A673 (cell line): ENCODE data around the gene AGR3. TPM values are rescaled to one million over a fixed set of nuclear protein-coding genes. Genes with fewer than 3 reads are reported as not detected.
A peak's percentile ranks its signal among the peaks of the same experiment; 100 is the strongest.

Source experiments
- BruUV-seq: library from RNA; stranded (reverse); fragments of 400-500 nt; replicated peaks from 2 replicates; lab custom pipeline; 2021; lab: Mats Ljungman, UMichigan
- CTCF ChIA-PET: fragments of 300-600 bp; sonication (Branson Sonifier 250); formaldehyde crosslinking; loops from one replicate; lab custom pipeline; 2022; ENCODE audit warnings: antibody characterized with exemption; lab: Charles Lee
- POLR2A ChIA-PET: fragments of 300-600 bp; sonication (Branson Sonifier 250); formaldehyde crosslinking; loops from one replicate; lab custom pipeline; 2022; ENCODE audit warnings: antibody characterized with exemption; ENCODE audit not compliant: low non-redundant PET; lab: Charles Lee
- DNase-seq: peaks from one replicate; pipeline ENCODE4 v3.0.0-alpha.2; 2015; ENCODE audit warnings: low spot score
- H3K27ac ChIP-seq: fragments of 200-600 bp; sonication (generic); 2 replicates; pipeline ENCODE4 v1.5.1; 2016; ENCODE audit warnings: mixed run types, low read depth, mild to moderate bottlenecking, mixed read lengths, antibody characterized with exemption, low read length; ENCODE audit not compliant: poor library complexity, severe bottlenecking
- H3K27me3 ChIP-seq: fragments of 200-600 bp; sonication (generic); replicated peaks from 2 replicates; pipeline ENCODE4 v1.6.1; 2017; ENCODE audit warnings: mixed run types, low read depth, mild to moderate bottlenecking, mixed read lengths, antibody characterized with exemption, low read length; ENCODE audit not compliant: insufficient read depth, poor library complexity
- H3K36me3 ChIP-seq: fragments of 200-600 bp; sonication (generic); 2 replicates; pipeline ENCODE4 v1.6.1; 2016; ENCODE audit warnings: mixed run types, mild to moderate bottlenecking, mixed read lengths, antibody characterized with exemption, low read length; ENCODE audit not compliant: insufficient read depth, poor library complexity, severe bottlenecking
- H3K4me1 ChIP-seq: fragments of 200-600 bp; sonication (generic); 2 replicates; pipeline ENCODE4 v1.6.1; 2017; ENCODE audit warnings: mixed run types, mild to moderate bottlenecking, mixed read lengths, antibody characterized with exemption, low read length; ENCODE audit not compliant: insufficient read depth, poor library complexity, severe bottlenecking
- H3K4me3 ChIP-seq: fragments of 200-600 bp; sonication (generic); 2 replicates; pipeline ENCODE4 v1.5.1; 2016; ENCODE audit warnings: low read depth, mixed run types, mild to moderate bottlenecking, mixed read lengths, low read length; ENCODE audit not compliant: poor library complexity, severe bottlenecking
- H3K9me3 ChIP-seq: fragments of 200-600 bp; sonication (generic); 2 replicates; pipeline ENCODE4 v1.6.1; 2016; ENCODE audit warnings: mixed run types, low read depth, mild to moderate bottlenecking, mixed read lengths, antibody characterized with exemption, low read length; ENCODE audit not compliant: poor library complexity, severe bottlenecking
- EZH2 ChIP-seq: fragments of 200-600 bp; sonication (generic); IDR thresholded peaks from 2 replicates; pipeline ENCODE4 v1.6.1; 2017; ENCODE audit warnings: borderline replicate concordance, low read depth, mild to moderate bottlenecking, mixed read lengths, antibody characterized with exemption, low read length; ENCODE audit not compliant: poor library complexity, severe bottlenecking
- intact Hi-C: fragments of 100-400 bp; cut with micrococcal nuclease; formaldehyde crosslinking; loops from one replicate; pipeline ENCODE4 v1.10.0; 2022; ENCODE audit not compliant: unreplicated experiment
- total RNA-seq: library from RNA; stranded (reverse); gene quantifications from 2 replicates; pipeline ENCODE4 v1.2.3, GENCODE V29; 2021
- TF ChIP-seq, protein P1 (sequence below): fragments of 300-800, 200-600 bp; sonication (generic); conservative IDR thresholded peaks from 2 replicates; pipeline ENCODE4 v1.5.1; 2017; ENCODE audit warnings: low read depth, mild to moderate bottlenecking, antibody characterized with exemption, low read length, moderate library complexity, mixed read lengths

Gene AGR3
- total RNA-seq, 1 experiment from 2014 or later: not detected

GRCh38 chr7:16810112-16810511, 71.7 kb downstream of the AGR3 start:
- H3K4me3 ChIP-seq: no peak overlapping the region
- ChIA-PET CTCF (no interaction called here), POLR2A (no interaction called here)
- BruUV-seq: no TSS peak
- H3K9me3 ChIP-seq: no peaks in the 10 kb centered on the region
- H3K36me3 ChIP-seq: no peaks in the 10 kb centered on the region
- intact Hi-C loops: no loop called here
- DNase-seq: peak; percentile 12
- no peaks in the 10 kb centered on the region for H3K27me3 ChIP-seq
- TF ChIP-seq, protein P1, sequence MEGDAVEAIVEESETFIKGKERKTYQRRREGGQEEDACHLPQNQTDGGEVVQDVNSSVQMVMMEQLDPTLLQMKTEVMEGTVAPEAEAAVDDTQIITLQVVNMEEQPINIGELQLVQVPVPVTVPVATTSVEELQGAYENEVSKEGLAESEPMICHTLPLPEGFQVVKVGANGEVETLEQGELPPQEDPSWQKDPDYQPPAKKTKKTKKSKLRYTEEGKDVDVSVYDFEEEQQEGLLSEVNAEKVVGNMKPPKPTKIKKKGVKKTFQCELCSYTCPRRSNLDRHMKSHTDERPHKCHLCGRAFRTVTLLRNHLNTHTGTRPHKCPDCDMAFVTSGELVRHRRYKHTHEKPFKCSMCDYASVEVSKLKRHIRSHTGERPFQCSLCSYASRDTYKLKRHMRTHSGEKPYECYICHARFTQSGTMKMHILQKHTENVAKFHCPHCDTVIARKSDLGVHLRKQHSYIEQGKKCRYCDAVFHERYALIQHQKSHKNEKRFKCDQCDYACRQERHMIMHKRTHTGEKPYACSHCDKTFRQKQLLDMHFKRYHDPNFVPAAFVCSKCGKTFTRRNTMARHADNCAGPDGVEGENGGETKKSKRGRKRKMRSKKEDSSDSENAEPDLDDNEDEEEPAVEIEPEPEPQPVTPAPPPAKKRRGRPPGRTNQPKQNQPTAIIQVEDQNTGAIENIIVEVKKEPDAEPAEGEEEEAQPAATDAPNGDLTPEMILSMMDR: no peak
- TF ChIP-seq EZH2: no peak
- H3K4me1 ChIP-seq: peaks cover 30% of the 10 kb centered on the region
- H3K27ac ChIP-seq: no peak overlapping the region

Other genes with a start within 250 kb of the AGR3 start
- 24.3 and 30.5 TPM in 2 replicates for gene ANKMY2, start 236.2 kb downstream of the AGR3 start, total RNA-seq
- gene BZW2, start 235.8 kb downstream of the AGR3 start, total RNA-seq: 173 and 175 TPM in 2 replicates
- 157 and 159 TPM in 2 replicates for gene TSPAN13, start 128.2 kb downstream of the AGR3 start, total RNA-seq
- gene AGR2, start 77.0 kb downstream of the AGR3 start, total RNA-seq: not detected in 2 replicates